ENCODE measurements around the gene LAMA5.

Gene LAMA5

GRCh38 chr20:62388839-62389600 lies 21.9 kb upstream of the LAMA5 start:
- no peak overlapping the region for H3K4me3 ChIP-seq (ENCODE audit: low read depth, low read length)
- TF ChIP-seq CTCF (IDR thresholded peaks at IDR 0.05; ENCODE audit: low read depth, low read length, missing control alignments) = no peak
- DNase-seq (ENCODE audit: low read depth) = no peak
- in situ Hi-C loops (cut with HindIII; ENCODE audit: low sequenced_read_pairs) = loop anchor here (25.0 kb wide), 1 partner anchor 102 kb away; no protein-coding TSS in a partner anchor

GRCh38 chr20:62387933-62388635 lies 21.0 kb upstream of the LAMA5 start:
- in situ Hi-C loops (cut with HindIII; ENCODE audit: low sequenced_read_pairs) = loop anchor here (25.0 kb wide), 1 partner anchor 101 kb away; no protein-coding TSS in a partner anchor
- H3K4me3 ChIP-seq (ENCODE audit: low read depth, low read length) = peak overlapping the region; percentile 80
- TF ChIP-seq CTCF (IDR thresholded peaks at IDR 0.05; ENCODE audit: low read depth, low read length, missing control alignments) = no peak
- DNase-seq (ENCODE audit: low read depth) = no peak

- no peak for DNase-seq (ENCODE audit: low read depth)
- H3K4me3 ChIP-seq (ENCODE audit: low read depth, low read length) = peak overlapping the region; percentile 80
- in situ Hi-C loops (cut with HindIII; ENCODE audit: low sequenced_read_pairs) = loop anchor here (25.0 kb wide), 1 partner anchor 100 kb away; no protein-coding TSS in a partner anchor
Measured at GRCh38 chr20:62387219-62387913, 20.3 kb upstream of the LAMA5 start.

GRCh38 chr20:62386383-62387218 lies 19.5 kb upstream of the LAMA5 start, which contains the start of gene RPS21:
Gene RPS21 (plus strand): TSS chr20:62387103. CDS start chr20:62387339, 236 bp downstream.
- in situ Hi-C loops (cut with HindIII; ENCODE audit: low sequenced_read_pairs) = loop anchor here (25.0 kb wide), 1 partner anchor 99 kb away; no protein-coding TSS in a partner anchor
- DNase-seq (ENCODE audit: low read depth) = peak; percentile 70

More at GRCh38 chr20:62387219-62387913, 20.3 kb upstream of the LAMA5 start:
- TF ChIP-seq CTCF (IDR thresholded peaks at IDR 0.05; ENCODE audit: low read depth, low read length, missing control alignments) = no peak

More at GRCh38 chr20:62386383-62387218, 19.5 kb upstream of the LAMA5 start, which contains the start of gene RPS21:
- peak within 1 kb of the TSS; percentile 80 for H3K4me3 ChIP-seq (ENCODE audit: low read depth, low read length)
- no peak for TF ChIP-seq CTCF (IDR thresholded peaks at IDR 0.05; ENCODE audit: low read depth, low read length, missing control alignments)

All from astrocyte of the cerebellum (primary cell).